Spinal cord (tissue), 10 donors: ENCODE data around the gene APLNR. TPM values are rescaled to one million over a fixed set of nuclear protein-coding genes. Genes with fewer than 3 reads are reported as not detected.

Experiments used
- DNase-seq, 6 donors: peaks; one replicate each; pipeline versions ENCODE4 v3.0.0 to v3.0.0-alpha.2; 2013 to 2015; ENCODE audit warnings: low spot score in 6 of 6, low read depth in 4 of 6
- H3K27ac ChIP-seq: one replicate; pipeline ENCODE4 v1.5.1; 2013; ENCODE audit warnings: low read depth, low read length, control low read depth
- H3K27me3 ChIP-seq: one replicate; pipeline ENCODE4 v1.6.1; 2013; ENCODE audit warnings: low read length; ENCODE audit not compliant: control insufficient read depth, insufficient read depth
- H3K36me3 ChIP-seq: one replicate; pipeline ENCODE4 v1.6.1; 2013; ENCODE audit warnings: low read length; ENCODE audit not compliant: control insufficient read depth, insufficient read depth
- H3K4me1 ChIP-seq: one replicate; pipeline ENCODE4 v1.6.1; 2013; ENCODE audit warnings: low read length; ENCODE audit not compliant: control insufficient read depth, insufficient read depth
- H3K4me3 ChIP-seq: one replicate; pipeline ENCODE4 v1.5.1; 2013; ENCODE audit warnings: low read depth, low read length, control low read depth
- H3K9me3 ChIP-seq: one replicate; pipeline ENCODE4 v1.6.1; 2013; ENCODE audit warnings: low read length; ENCODE audit not compliant: control insufficient read depth, insufficient read depth
- WGBS: methylation state at CpG from one replicate; pipeline ENCODE4 v1.1.5; 2013; ENCODE audit warnings: missing lambda C conversion rate; ENCODE audit not compliant: insufficient coverage; 5-methylcytosine and 5-hydroxymethylcytosine counted together
- polyA plus RNA-seq, 2 donors: library from polyadenylated mRNA; unstranded; fragments of 120-200 nt; gene quantifications; one replicate each; pipeline ENCODE4 v1.2.1, GENCODE V29; 2013; ENCODE audit not compliant: insufficient read length in 2 of 2
- total RNA-seq, 2 donors: library from RNA; depleted of rRNA in 1 of 2; stranded (reverse); fragments of 120-200 nt in 1 of 2; fragments of >200 nt in 1 of 2; gene quantifications; one replicate each; pipeline versions ENCODE4 v1.2.3 to v1.2.4, GENCODE V29; 2013 to 2014
- donor health status: healthy.

The APLNR gene
- total and polyA plus RNA-seq, 4 donors = 47.5 to 71.1 (median 49.9) TPM

GRCh38 chr11:57275582-57275981 is 38.5 kb upstream of the APLNR start:
- Histone ChIP-seq H3K4me3 (no peak overlapping the region), H3K27ac (no peak overlapping the region), H3K4me1 (peaks cover 5% of the 10 kb centered on the region), H3K27me3 (no peaks in the 10 kb centered on the region), H3K36me3 (no peaks in the 10 kb centered on the region), H3K9me3 (peaks cover 2% of the 10 kb centered on the region)
- DNase-seq = no peak
- 75% methylated on average over 2 of the region's 3 CpGs for WGBS

GRCh38 chr11:57274904-57275498 is 38.0 kb upstream of the APLNR start:
- H3K36me3 ChIP-seq = no peaks in the 10 kb centered on the region
- peaks cover 5% of the 10 kb centered on the region for H3K4me1 ChIP-seq
- H3K9me3 ChIP-seq = peaks cover 2% of the 10 kb centered on the region
- H3K27me3 ChIP-seq = no peaks in the 10 kb centered on the region
- H3K4me3 ChIP-seq = no peak overlapping the region
- H3K27ac ChIP-seq = no peak overlapping the region
- no CpG with 5 or more reads among the region's 1 CpG for WGBS
- DNase-seq = no peak

- Histone ChIP-seq H3K4me3 (no peak overlapping the region), H3K9me3 (peaks cover 2% of the 10 kb centered on the region), H3K4me1 (peaks cover 10% of the 10 kb centered on the region), H3K27me3 (no peaks in the 10 kb centered on the region), H3K27ac (no peak overlapping the region), H3K36me3 (no peaks in the 10 kb centered on the region)
- 86% methylated on average over 4 of the region's 4 CpGs for WGBS
- no peak for DNase-seq
Measured at GRCh38 chr11:57273448-57274058, 36.5 kb upstream of the APLNR start.

- H3K27ac ChIP-seq = no peak overlapping the region
- DNase-seq = peak in 2 of 6 donors; percentile 54 to 87
- peaks cover 5% of the 10 kb centered on the region for H3K4me1 ChIP-seq
- H3K36me3 ChIP-seq = no peaks in the 10 kb centered on the region
- H3K27me3 ChIP-seq = no peaks in the 10 kb centered on the region
- peaks cover 4% of the 10 kb centered on the region for H3K9me3 ChIP-seq
- 44% methylated on average over 3 of the region's 3 CpGs for WGBS
- H3K4me3 ChIP-seq = no peak overlapping the region
Measured at GRCh38 chr11:57269571-57270021, 32.5 kb upstream of the APLNR start.

GRCh38 chr11:57266157-57266556 is 29.1 kb upstream of the APLNR start:
- H3K27ac ChIP-seq = no peak overlapping the region
- no peak overlapping the region for H3K4me3 ChIP-seq
- no peaks in the 10 kb centered on the region for H3K27me3 ChIP-seq
- no peak for DNase-seq
- H3K36me3 ChIP-seq = no peaks in the 10 kb centered on the region
- H3K4me1 ChIP-seq = peaks cover 5% of the 10 kb centered on the region
- peaks cover 3% of the 10 kb centered on the region for H3K9me3 ChIP-seq

GRCh38 chr11:57263351-57263750 is 26.3 kb upstream of the APLNR start:
- H3K4me1 ChIP-seq = no peaks in the 10 kb centered on the region
- peaks cover 3% of the 10 kb centered on the region for H3K9me3 ChIP-seq
- no peak overlapping the region for H3K27ac ChIP-seq
- H3K27me3 ChIP-seq = no peaks in the 10 kb centered on the region
- 78% methylated on average over 6 of the region's 7 CpGs for WGBS
- H3K36me3 ChIP-seq = no peaks in the 10 kb centered on the region
- H3K4me3 ChIP-seq = no peak overlapping the region
- no peak for DNase-seq

- Histone ChIP-seq H3K4me3 (no peak overlapping the region), H3K27ac (no peak overlapping the region), H3K36me3 (no peaks in the 10 kb centered on the region), H3K27me3 (no peaks in the 10 kb centered on the region), H3K9me3 (peaks cover 3% of the 10 kb centered on the region), H3K4me1 (no peaks in the 10 kb centered on the region)
- no peak for DNase-seq
- WGBS = 57% methylated on average over 3 of the region's 4 CpGs
Measured at GRCh38 chr11:57262157-57262556, 25.1 kb upstream of the APLNR start.

GRCh38 chr11:57260937-57261783 is 24.1 kb upstream of the APLNR start:
- no peaks in the 10 kb centered on the region for H3K36me3 ChIP-seq
- H3K27ac ChIP-seq = no peak overlapping the region
- peaks cover 6% of the 10 kb centered on the region for H3K9me3 ChIP-seq
- H3K27me3 ChIP-seq = no peaks in the 10 kb centered on the region
- H3K4me3 ChIP-seq = no peak overlapping the region
- 54% methylated on average over 3 of the region's 5 CpGs for WGBS
- H3K4me1 ChIP-seq = no peaks in the 10 kb centered on the region
- DNase-seq = no peak

- DNase-seq = no peak
- H3K27me3 ChIP-seq = no peaks in the 10 kb centered on the region
- no peak overlapping the region for H3K27ac ChIP-seq
- peaks cover 3% of the 10 kb centered on the region for H3K9me3 ChIP-seq
- no peaks in the 10 kb centered on the region for H3K4me1 ChIP-seq
- H3K36me3 ChIP-seq = no peaks in the 10 kb centered on the region
- H3K4me3 ChIP-seq = no peak overlapping the region
Measured at GRCh38 chr11:57256119-57256518, 19.1 kb upstream of the APLNR start.
